ENCODE data around the gene SSRP1. TPM values are rescaled to one million over a fixed set of nuclear protein-coding genes. Genes with fewer than 3 reads are reported as not detected.
"Not testable (repeated sequence)": the region's sequence is repeated elsewhere in the genome, so short reads cannot be mapped to it uniquely, and the experiment has no call there.

SSRP1 gene
- total RNA-seq, 2 donors from 2014 or later: 59.9 to 250 TPM

DNA sequence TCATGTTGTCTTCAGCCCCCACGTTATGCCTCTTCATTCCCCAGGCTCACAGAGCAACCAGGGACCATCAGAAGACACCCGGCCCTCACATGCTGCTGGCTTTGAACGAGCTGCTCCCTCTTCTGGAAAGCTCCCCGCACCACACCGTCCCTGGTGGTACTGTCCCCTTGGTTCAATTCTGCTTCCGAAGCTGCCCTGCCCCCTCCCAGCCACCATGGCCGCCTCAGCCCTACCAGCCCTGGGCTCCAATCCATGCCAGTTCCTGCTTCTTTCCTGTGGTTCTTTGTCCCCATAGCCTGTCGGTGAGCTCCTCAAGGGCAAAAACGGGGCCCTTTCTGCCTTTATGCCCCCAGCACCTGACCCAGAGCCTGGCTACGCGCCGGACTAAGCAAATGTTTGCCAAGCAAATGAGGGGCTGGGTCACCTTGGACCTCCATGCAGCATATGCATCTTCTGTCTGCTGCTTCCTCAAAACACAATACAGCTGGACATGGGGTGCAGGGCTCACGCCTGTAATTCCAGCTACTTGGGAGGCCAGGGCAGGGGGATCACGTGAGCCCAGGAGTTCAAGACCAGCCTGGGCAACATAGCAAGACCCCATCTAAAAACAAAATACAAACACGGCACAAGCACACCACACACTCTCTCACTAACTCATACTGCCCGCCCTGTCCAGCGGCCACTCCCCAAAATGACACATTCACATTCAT is 32.3 kb downstream of the SSRP1 start:
- H3K36me3 Mint-ChIP-seq: peaks cover 27 to 33% of the 10 kb centered on the region in 2 donors
- H3K27ac Mint-ChIP-seq: peak overlapping the region; percentile 56 to 68
- ATAC-seq (no peak), DNase-seq (ENCODE audit: low spot score in 2 of 2) (no peak)
- peaks cover 3 to 6% of the 10 kb centered on the region in 2 donors for H3K9me3 Mint-ChIP-seq

DNA sequence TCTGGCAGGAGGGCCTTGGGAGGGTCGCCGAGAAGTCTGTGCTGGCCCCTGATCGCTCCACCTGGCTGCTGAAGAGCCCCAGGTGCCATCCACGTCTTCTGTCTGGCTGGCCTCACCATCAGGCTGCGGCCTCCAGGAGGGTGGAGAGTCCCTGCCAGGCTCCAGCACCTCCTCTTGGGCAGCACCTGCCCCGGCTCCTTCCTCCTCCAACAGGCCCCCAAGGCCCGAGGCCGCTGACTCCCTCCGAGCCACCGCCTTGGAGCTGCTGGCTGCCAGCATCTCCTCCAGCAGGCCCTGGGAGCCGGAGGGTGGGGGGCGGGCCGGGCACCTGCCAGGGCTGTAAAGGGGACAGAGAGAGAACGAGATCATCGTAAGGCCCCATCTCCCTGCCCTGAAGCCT is 33.2 kb downstream of the SSRP1 start:
- Mint-ChIP-seq H3K27ac (no peak overlapping the region), H3K9me3 (peaks cover 3 to 6% of the 10 kb centered on the region in 2 donors), H3K36me3 (peaks cover 33 to 38% of the 10 kb centered on the region in 2 donors)
- no peak for ATAC-seq
- DNase-seq (ENCODE audit: low spot score in 2 of 2): no peak

GRCh38 chr11:57301711-57302423 is 33.8 kb downstream of the SSRP1 start:
- Mint-ChIP-seq H3K9me3 (peaks cover 3 to 6% of the 10 kb centered on the region in 2 donors), H3K27ac (peak overlapping the region; percentile 69 to 90), H3K36me3 (peaks cover 33 to 38% of the 10 kb centered on the region in 2 donors)
- DNase-seq (ENCODE audit: low spot score in 2 of 2) (no peak), ATAC-seq (no peak)

- peaks cover 3 to 6% of the 10 kb centered on the region in 2 donors for H3K9me3 Mint-ChIP-seq
- DNase-seq (ENCODE audit: low spot score in 2 of 2): no peak
- H3K36me3 Mint-ChIP-seq: peaks cover 33 to 38% of the 10 kb centered on the region in 2 donors
These were observed 34.9 kb downstream of the SSRP1 start for GRCh38 chr11:57300785-57301184.

GRCh38 chr11:57299150-57299737 is 36.4 kb downstream of the SSRP1 start:
- no peak for DNase-seq (ENCODE audit: low spot score in 2 of 2)
- H3K36me3 Mint-ChIP-seq: peaks cover 33 to 38% of the 10 kb centered on the region in 2 donors
- ATAC-seq: no peak
- peaks cover 3 to 6% of the 10 kb centered on the region in 2 donors for H3K9me3 Mint-ChIP-seq
- peak overlapping the region in 1 of 2 donors; percentile 36 for H3K27ac Mint-ChIP-seq

More at GRCh38 chr11:57300785-57301184, 34.9 kb downstream of the SSRP1 start:
- H3K27ac Mint-ChIP-seq: no peak overlapping the region
- ATAC-seq: no peak

DNA sequence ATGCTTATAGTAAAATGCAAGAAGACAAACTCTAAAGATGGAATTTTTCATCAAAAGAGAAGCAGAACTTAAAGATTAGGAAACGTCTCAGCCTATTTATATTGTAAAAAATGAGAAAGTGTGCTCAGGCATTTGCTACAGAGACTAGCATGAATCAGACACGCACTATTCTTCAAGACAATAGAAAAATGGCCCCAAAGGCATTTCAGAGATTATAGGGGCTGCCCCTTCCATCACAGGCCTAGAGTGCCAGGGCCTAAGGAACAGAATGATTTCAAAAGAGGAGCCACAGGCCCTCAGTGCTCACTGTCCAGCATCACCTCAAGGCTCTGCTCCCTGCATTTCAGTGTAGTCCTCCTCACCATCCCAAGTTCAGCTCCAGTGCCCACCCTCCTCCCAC is 38.5 kb downstream of the SSRP1 start:
- no peak for DNase-seq (ENCODE audit: low spot score in 2 of 2)
- Mint-ChIP-seq H3K36me3 (peaks cover 33 to 35% of the 10 kb centered on the region in 2 donors), H3K27ac (no peak overlapping the region), H3K9me3 (peaks cover 3 to 6% of the 10 kb centered on the region in 2 donors)
- ATAC-seq: no peak

GRCh38 chr11:57296205-57296604 is 39.5 kb downstream of the SSRP1 start:
- not testable (repeated sequence) for H3K27ac Mint-ChIP-seq; DNase-seq (ENCODE audit: low spot score in 2 of 2); ATAC-seq; H3K9me3 Mint-ChIP-seq
- H3K36me3 Mint-ChIP-seq: peaks cover 25 to 26% of the 10 kb centered on the region in 2 donors

DNA sequence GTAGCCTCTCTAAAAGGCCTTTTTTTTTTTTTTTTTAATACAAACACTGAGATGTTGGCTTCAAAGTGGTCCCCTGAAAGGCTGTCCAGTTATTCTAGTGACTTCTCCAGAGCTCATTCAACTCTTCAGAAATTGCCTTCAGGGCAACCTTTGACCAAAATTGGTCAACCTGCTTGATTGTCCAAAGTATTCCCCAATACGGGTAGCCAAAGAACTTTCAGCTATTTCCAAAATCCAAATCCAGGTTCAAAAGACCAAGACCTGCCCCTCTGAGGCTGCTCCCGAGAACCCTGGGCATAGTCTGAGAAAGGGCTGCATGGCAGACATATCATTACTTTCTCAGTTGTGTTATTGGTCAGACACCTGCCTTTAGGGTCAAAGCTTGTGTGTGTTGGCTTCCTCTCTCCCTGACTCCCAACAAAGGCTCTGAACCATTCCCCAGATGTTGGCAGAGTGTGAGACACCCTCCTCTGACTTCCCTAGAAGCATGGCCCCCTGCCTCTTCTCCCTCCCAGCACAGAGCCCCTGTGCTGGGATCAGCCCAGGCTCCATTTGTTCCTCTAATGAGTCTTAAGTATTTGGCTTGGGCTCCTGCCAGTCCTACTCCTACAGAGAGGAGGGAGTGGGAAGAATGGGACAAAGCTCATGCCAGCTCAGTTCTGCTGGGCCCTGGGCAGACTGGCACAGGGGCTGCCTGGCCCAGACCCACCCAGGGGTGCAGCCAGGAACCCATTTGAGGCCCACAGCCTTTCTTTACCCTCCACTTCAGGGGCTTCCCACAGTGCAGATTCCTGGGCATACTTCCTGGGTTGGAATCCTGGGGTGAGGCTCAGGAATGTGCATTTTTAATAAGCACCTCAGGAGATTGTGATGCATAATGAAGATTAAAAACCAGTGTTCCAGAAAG is 41.2 kb downstream of the SSRP1 start:
- Mint-ChIP-seq H3K9me3 (peaks cover 1 to 4% of the 10 kb centered on the region in 2 donors), H3K36me3 (peaks cover 11 to 12% of the 10 kb centered on the region in 2 donors), H3K27ac (no peak overlapping the region)
- no peak for ATAC-seq
- DNase-seq (ENCODE audit: low spot score in 2 of 2): no peak

- Mint-ChIP-seq H3K27ac (no peak overlapping the region), H3K9me3 (peaks cover 0 to 2% of the 10 kb centered on the region in 2 donors), H3K36me3 (no peaks in the 10 kb centered on the region)
- DNase-seq (ENCODE audit: low spot score in 2 of 2) (no peak), ATAC-seq (no peak)
These were observed 45.4 kb downstream of the SSRP1 start for GRCh38 chr11:57290288-57290687.

DNA sequence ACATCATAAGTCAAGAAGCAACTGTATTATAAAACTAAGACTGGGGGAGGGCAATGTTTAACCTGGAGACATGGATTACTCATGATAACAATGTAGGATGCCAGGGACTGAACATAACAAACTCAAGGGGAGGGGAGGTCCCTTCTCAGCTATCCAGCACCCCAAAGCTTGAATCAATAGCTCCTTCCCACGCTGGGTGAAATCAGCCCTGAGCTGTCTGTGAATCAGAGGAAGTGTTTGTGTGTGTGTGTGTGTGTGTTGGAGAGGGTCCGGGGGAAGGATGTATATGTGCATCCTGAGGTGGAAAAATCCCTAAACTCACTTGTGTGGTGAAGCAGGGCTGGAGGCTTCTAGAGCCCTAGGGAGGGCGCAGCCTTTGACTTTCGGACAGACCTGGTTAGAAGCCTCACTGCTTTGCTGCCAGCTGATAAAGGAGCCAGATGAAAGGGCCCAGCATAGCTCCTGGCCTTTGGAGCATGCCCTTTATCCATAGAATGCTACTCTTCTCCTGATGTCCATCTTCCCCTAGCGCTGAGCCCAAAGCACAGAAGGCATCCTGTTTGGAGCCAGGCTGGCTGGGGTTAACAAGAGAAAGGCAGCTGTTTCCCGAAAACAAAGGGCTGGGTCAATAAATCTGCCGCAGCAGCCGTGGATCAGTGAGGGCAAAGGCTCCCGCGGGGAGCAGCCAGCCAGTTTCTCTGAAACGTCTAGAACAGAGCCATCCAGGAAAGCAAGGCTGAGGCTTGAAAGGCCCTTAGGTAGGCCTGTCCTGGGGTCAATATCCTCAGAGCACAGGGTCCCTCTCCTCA is 46.7 kb downstream of the SSRP1 start:
- DNase-seq (ENCODE audit: low spot score in 2 of 2): no peak
- Mint-ChIP-seq H3K9me3 (peaks cover 0 to 4% of the 10 kb centered on the region in 2 donors), H3K36me3 (no peaks in the 10 kb centered on the region), H3K27ac (no peak overlapping the region)
- ATAC-seq: peak; percentile 50 to 71

DNA sequence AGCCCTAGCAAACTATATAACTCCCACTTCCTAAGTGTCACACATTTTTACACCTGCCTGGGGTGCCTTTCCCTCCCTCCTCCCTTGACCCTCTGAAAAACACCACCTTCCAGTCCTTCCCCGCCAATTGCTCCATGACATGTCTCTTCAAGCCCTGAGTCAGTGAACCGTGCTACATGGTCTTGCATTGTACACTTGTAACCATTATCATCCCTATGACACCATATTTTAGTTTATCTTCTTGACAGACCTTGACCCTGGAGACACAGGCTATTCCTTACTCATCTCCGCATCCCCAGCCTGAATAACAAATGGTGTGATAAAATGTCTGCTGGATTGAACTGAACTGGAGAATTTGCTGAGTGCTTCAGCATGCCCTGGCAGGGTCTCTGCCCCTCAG is 47.8 kb downstream of the SSRP1 start:
- DNase-seq (ENCODE audit: low spot score in 2 of 2) (no peak), ATAC-seq (no peak)
- peaks cover 0 to 4% of the 10 kb centered on the region in 2 donors for H3K9me3 Mint-ChIP-seq
- H3K27ac Mint-ChIP-seq: no peak overlapping the region
- H3K36me3 Mint-ChIP-seq: no peaks in the 10 kb centered on the region

DNA sequence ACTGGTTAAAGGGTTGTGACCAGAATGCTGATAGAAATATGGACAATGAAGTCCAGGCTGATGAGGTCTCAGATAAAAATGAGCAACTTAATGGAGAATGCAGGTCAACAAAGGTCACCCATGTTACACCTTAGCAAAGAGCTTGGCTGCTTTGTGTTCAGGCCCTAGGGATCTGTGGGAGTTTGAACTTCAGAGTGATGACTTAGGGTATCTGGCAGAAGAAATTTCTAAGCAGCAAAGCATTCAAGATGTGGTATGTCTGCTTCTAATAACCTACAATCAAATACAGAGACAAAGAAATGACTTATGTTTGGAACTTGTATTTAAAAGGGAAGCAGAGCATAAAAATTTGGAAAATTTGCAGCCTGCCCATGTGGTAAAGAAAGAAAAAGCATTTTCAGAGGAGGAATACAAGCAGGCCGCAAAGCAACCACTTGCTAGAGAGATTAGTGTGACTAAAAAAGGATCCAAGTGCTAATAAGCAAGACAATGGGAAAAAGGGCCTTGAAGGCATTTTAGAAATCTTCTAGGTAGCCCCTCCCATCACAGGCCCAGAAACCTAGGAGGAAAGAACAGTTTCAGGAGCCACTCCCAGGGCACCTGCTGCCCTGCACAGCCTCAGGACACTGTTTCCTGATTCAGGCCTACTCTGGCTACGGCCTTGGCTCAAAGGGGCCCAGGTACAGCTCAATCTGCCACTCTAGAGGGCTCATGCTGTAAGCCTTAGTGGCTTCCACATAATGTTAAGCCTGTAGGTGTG is 52.3 kb downstream of the SSRP1 start:
- no peak for ATAC-seq
- peaks cover 0 to 8% of the 10 kb centered on the region in 2 donors for H3K9me3 Mint-ChIP-seq
- DNase-seq (ENCODE audit: low spot score in 2 of 2): no peak
- no peak overlapping the region for H3K27ac Mint-ChIP-seq
- no peaks in the 10 kb centered on the region for H3K36me3 Mint-ChIP-seq

GRCh38 chr11:57281546-57281945 is 54.1 kb downstream of the SSRP1 start:
- ATAC-seq; H3K9me3 Mint-ChIP-seq; H3K36me3 Mint-ChIP-seq; DNase-seq (ENCODE audit: low spot score in 2 of 2): not testable (repeated sequence)
- H3K27ac Mint-ChIP-seq: peak overlapping the region in 1 of 2 donors; percentile 11

DNA sequence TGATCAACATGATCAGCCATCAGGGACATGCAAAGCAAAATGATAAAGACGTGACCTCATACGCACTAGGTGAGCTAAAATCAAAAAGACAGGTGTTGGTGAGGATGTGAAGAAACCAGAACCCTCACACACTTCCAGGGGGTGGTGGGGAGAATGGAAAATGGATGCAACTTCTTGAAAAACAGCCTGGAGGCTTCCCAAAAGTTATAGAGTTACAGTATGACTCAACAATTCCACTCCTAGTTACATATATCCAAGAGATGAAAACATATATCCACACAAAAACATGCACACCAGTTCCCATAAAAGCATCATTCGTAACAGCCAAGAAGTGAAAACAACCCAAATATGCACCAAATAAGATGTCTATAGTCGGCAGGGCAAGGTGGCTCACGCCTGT is 56.6 kb downstream of the SSRP1 start:
- Mint-ChIP-seq H3K36me3 (no peaks in the 10 kb centered on the region), H3K27ac (no peak overlapping the region), H3K9me3 (peaks cover 5 to 6% of the 10 kb centered on the region in 2 donors)
- ATAC-seq (no peak), DNase-seq (ENCODE audit: low spot score in 2 of 2) (no peak)

DNA sequence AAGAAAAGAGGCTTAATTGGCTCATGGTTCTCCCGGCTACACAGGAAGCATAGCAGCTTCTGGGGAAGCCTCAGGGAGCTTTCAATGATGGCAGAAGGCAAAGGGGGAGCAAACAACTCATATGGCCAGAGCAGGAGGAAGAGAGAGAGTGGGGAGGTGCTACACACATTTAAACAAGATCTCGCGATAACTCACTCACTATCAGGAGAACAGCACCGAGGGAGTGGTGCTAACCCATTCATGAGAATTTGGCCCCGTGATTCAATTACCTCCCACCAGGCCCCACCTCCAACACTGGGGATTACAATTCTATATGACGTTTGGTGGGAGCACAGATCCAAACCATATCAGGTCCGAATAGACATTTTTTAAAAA is 57.0 kb downstream of the SSRP1 start:
- Mint-ChIP-seq H3K9me3 (peaks cover 7 to 8% of the 10 kb centered on the region in 2 donors), H3K27ac (no peak overlapping the region), H3K36me3 (no peaks in the 10 kb centered on the region)
- DNase-seq (ENCODE audit: low spot score in 2 of 2) (no peak), ATAC-seq (no peak)

All from activated naive CD4-positive, alpha-beta T cell treated with anti-CD3 and anti-CD28 coated beads, Interleukin-2, amount 50 U/mL, for 72 hours (primary cell).